Ramos (cell line): ENCODE results near the gene SBSN.

ENCODE experiments used
- in situ Hi-C: fragments of 300-500 bp; cut with MboI; formaldehyde crosslinking; loops from one replicate; pipeline ENCODE4 v1.14.3; 2022; ENCODE audit warnings: low sequenced_read_pairs; ENCODE audit not compliant: unreplicated experiment

Gene SBSN

DNA sequence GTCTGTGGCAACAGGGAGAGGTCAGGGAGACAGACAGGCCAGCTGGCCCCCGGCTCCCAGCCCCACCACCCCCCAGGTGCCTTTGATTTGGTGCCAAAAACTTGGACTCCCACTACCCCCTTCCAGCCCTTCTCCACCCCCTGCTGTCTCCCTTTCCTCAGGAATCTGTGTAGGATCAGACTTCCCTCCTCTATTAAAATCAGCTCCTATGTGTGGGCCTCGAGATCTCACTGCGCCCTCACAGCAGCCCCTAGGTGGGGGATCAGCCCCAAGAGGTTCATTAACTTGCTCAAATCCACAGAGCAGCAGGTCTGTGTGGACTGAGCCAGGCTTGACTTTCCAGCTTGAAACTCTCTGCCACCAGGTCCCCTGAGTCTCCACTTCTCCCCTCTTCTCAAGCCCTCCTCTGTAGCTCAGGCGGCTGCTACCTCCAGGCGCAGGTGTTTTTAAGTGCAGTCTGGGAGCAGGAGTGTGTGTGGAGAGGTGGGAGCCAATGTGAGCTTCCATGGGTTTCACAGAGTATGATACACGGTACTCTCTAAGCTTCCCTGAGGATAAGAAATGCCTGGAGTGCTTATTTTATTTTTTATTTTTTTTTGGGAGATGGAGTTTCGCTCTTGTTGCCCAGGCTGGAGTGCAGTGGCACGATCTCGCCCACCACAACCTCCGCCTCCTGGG, 6.8 kb upstream of the SBSN start:
- in situ Hi-C loops, result no loop called here

DNA sequence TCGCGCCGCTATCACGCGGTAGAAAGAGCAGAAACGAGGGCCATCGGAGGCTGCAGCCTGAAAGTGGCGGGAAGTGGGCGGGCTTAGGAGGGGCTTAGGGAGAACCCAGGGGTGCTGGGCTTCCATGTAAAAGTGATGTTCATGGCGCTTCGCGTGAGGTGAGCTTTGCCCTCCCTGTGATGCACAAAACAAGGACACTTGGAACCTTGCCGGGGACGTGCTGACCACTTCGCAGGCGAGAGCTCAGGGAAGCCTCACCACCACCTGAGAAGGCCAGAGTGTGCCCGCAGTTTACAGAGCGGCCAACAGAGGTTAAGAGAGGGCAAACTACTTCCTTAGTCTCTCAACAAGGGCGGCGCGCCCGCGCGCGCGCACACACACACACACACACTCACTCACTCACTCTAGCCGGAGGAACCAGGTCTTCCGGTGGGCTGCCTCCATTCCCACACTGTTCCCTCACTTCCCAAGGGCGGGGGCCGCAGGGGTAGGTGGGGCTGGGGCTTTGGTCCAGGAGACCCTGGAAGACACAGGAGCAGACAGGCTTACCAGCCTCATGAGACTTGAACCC, 5.8 kb upstream of the SBSN start:
- in situ Hi-C loops, result no loop called here

DNA sequence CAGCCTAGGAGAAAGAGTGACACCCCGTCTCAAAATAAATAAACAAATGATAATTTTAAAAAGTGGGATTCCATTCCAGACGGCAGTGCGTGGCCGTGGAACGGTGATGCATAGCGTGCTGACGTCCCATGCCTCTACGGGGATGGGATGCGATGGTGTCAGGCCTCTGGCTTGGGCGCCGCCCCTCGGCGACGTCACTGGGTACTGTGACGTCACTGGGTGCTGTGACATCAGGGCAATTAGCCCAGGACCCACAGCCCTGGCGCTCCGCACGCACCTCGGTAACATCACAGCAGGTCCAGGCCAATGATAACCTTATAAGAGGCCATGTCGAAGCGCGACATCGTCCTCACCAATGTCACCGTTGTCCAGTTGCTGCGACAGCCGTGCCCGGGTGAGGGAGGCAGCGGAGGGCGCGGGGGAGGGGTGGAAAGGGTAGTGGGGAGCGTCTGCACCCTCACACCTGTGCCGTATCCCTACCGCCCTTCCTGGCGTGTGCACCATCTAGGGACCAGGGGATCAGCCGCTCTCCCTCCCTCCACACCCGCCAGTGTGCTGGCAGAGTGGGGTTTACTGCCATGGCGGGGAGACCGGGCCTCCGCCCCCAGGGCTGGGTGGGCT, 5.2 kb upstream of the SBSN start, which contains the start of gene GAPDHS:
TSS of gene GAPDHS (plus strand) at position 256 of the 621 bp plus-strand sequence. CDS start at position 328, 72 bp downstream.
- in situ Hi-C loops, result no loop called here

DNA sequence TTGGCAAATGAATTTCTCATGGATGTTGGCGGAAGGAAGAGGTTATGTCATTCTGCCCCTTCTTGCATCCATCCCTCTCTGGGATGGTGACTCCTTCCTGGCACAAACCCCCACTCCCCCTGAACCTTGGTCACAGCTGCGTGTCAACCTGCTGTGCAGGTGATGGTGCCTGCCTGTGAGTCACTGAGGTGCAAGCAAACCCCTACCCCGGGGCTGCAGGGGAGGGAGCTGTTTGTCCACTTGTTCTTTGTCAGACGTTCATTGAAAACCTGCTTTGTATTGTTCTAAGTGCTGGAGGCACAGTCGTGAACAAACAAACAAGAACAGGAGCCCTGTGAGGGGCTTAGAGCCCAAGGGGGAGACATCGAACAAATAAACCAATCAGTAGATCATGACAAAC, 3.2 kb upstream of the SBSN start:
- in situ Hi-C loops, result no loop called here

DNA sequence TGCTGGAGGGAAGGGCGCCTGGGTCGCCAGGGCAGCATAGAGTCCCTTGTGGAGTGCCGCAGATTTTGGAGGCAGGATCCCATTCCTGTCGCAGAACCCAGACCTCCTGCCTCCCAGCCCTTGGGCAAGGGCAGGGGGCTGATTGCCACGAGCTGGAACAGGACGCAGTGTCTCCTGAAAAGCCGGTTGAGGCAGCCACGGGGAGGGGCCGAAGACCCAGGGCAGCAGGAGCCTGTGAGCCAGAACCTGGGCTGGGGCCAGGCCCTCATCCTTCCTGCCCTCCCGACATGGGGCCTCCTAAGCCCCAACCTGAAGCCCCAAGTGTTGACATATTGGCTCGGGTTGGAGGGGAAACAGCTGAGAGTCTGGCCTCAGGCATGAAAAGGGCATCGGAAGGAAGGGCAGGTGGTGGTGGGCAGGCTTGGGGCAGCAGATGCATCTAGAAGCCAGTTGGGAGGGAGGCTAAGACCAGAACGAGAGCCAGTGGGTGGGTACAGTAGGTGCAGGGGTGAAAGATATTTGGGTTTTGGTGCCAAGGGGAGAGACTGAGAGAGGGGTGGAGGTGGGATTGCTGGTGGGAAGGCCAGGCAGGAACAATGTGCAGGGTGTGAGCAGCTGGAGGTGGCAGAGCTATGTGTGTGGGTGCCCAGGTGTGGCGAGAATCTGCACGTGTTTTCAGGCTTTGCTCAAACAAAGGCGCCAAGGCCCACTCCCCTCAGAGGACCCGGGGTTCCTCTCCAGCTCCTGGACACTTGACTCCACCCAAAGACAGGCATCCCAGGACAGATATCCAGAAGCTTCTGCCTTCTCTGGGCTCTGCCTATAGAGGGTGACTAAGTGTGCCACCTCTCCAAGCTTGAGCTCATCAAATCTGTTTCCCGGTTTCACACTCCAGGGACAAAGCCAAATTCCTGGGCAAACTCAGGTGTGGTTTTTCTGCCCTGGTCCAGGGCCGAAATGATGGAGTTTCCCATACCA, 1.4 kb upstream of the SBSN start:
- in situ Hi-C loops, result no loop called here

DNA sequence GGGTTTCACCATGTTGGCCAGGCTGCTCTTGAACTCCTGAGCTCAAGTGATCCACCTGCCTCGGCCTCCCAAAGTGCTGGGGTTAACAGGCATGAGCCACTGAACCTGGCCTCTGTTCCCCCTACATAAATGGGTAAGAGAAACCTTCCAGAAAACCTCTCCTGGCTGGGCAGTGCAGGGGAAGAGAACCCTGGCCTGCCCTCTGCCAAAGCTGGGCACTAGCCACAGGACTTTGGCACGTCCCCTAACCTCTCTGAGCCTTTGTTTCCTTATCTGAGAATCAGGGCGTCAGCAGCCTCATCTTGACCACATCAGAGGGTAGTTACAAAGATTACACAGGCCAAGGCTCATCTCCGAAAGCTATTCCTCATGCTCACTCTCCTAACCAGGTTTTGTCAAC, 2.2 kb downstream of the SBSN start:
- in situ Hi-C loops, result no loop called here

DNA sequence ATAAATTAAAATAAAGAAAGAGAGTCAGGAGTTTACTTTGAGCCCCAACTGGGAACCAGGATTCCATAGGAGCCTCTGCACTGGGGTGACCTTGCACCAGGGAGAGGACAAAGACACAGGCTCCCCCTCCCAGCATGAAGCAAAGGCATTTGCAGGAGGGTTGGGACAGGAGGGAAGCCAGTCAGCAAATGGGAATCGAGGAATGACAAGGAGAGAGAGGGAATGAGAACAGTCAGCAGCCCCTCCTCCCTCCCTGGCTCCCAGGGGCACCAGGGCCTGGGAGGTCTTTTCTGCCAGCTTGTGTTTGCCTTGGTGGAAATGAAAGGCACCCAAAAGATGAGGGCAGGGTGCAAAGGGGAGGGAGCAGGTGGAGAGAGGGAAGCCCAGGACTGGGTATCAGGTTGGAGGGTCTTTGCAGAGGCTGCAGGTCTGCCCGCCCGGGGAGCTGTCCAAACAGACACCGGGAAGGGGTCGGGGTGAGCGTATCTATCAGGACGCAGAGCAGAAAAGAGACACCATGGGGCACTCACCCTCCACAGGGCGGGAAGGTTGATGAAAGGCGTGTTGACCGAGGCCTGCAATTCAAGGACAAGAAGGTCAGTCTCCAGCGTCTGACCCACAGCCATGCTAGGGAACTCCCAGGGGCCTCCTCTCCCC, 3.8 kb downstream of the SBSN start:
- in situ Hi-C loops, result no loop called here

DNA sequence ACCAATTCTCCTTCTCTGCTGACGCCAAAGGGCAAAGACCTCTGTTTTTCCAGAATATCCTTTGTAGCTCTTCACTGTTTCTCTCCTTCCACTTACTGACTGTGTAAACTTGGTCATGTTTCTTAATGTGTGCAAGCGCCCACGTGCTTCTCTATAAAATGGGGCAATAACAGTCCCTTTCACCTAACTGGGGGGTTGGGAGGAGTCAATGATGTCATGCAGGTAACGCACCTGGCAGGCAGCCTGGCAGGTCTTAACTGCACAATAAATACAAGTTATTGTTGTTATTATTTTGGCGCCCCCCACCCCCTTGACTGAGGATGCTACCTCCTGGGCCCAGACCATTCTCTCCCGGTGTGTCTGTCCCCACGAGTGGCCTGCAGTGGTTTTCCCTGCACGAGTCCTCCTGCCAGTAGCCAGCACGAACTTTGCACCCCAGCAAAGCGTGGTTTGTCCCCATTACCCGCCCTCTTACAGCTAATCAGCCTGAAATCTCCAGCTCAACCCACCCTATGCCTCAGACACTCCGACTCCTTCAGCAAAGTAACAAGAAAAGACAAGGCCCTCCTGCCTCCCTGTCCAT, 5.3 kb downstream of the SBSN start:
- in situ Hi-C loops, result no loop called here

DNA sequence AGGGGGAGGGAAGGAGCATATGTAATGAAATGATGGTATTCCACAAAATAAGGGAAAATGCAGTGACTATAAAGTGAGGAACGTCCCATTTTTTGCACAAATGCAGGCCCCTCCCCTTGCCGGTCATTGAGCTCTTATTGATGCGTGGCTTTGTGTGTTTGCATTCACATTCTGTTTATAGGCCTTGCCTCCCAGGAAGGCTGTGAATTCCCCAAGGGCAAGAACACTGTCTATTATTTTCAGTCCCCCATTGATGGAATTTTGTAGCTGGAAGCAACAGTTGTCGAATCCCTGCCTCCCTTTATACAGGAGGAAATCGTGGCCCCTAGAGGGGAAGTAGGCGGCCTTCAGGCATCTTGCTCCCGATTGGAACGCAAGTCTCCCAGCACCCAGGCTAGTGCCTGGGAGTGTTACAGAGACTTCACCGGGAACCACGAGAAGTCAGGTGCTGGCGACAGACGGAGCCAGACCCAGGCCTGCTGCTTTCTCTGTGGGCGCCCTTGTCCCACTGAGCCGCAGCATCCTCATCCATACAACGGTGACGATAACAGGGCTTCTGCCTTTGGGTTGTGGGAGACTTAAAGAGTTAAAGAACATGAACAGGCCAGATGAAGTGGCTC, 6.9 kb downstream of the SBSN start:
- in situ Hi-C loops, result no loop called here

DNA sequence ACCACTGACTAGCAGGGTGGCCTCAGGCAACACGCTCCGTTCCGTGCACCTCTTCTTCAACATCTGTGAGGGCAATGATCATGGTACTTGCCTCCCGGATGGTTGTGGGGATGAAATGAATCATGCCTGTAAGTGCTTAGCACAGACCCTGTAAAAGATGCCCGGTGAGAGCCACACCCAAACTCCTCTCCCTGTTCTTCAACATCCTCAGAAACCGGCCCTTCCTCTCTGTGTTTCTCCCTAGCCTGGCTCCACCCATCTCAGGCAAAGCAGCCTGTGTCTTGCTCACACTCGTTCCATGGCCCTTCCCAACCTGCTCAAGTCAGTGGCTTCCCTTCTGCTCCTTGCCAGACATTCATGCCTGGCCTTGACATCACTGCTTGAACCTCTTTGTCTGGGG, 8.8 kb downstream of the SBSN start:
- in situ Hi-C loops, result no loop called here

DNA sequence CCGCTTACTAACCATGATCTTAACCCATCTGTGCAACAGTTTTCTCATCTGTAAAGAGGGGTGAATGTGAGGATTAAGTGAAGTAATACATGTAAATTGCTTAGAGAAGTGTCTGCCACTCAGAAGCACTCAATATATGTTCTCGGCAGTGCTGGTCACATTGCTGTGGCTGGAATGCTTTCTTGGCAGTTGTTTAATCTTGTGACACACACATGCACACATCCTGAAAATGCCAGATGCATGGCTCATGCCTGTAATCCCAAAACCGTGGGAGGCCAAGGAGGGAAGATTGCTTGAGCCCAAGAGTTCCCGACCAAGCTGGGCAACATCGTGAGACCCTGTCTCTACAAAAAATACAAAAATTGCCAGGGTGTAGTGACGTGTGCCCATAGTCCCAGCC, 9.8 kb downstream of the SBSN start:
- in situ Hi-C loops, result no loop called here

DNA sequence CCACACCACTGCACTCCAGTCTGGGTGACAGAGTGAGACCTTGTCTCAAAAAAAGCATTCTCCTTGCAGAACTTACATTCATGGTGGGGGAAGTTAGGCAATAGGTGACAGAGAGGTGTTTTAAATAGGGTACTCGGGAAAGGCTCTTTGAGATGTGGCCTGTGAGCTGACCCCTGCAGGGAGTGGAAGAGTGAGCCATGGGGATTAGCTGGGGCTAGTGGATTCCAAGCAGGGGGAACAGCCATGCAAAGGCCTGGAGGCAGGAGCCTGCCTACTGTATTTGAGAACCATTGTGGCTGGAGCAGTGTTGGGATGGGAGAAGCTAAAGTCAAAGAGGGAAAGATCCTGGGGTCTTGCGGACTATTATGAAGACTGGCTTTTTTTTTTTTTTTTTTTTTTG, 10.8 kb downstream of the SBSN start:
- in situ Hi-C loops, result no loop called here

DNA sequence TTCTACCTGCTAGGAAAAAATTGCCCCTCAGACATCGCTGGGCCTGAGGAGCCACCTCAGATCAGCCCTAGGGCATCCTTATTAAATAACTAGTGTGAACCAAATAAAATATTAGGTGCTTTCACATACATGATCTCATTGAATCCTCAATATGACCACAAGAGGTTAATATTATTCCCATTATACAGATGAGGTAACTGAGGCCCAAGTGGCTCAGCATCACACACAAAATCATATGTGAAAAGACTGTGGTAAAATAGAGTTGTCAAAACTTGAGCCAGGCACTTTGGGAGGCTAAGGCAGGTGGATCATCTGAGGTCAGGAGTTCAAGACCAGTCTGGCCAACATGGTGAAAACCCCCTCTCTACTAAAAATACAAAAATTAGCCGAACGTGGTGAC, 11.8 kb downstream of the SBSN start:
- in situ Hi-C loops, result no loop called here

DNA sequence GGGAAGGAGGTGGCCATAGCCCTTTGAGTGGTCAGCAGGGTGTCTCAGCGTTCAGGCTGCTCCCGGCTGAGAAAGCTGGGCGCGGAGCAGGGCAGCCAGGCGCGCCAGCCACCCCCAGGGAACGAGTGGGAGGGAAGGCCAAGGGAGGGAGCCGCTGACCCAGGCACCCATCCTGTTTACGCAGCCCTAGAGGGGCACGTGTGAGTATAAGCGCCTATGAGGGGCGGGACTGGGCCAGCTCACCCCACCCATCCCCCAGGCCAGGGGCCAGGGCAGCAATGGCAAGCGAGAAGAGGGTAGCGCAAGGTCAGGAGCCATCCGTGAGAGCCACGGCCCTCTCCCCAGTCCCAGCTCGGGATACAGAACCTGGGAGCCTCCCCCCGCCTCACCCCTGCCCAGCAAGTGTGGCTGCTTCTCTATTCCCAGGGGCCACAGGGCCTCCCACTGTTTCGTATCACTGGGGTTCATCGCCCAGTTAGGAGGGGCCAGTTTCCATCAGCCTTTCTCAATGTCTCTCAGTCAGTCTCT, 13.8 kb downstream of the SBSN start:
- in situ Hi-C loops, result no loop called here

DNA sequence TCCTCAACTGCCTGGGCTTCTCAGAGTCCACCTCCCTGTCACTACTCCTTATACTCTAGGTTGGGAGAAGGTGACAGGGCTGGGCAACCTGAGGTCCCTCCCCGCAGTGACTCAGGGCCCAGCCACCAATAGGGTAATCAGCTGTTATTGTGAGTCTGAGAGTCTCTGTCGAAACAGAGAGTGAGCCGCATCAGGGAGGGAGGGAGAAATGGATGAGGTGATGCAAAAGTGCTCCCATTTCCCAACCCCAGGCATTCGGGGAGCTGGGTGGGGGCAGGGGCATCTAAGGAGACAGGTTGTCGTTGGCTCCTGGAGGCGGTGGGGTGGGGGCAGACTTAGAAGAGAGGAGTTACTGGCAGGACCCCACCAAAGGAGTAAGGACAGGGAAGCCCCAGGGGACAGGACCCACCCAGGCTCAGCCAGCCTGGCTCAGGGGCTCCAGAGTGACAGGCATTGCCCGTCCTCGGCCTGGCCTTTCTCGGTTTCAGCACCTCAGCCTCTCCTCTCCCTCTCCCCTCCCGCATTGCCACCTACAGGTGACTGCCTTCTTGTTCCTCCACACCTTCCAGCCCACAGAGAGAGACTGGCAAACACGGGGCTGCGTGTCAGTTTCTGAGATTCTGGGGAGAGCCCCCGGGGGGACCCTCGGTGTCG, 14.4 kb downstream of the SBSN start, which contains the start of gene DMKN:
TSS of gene DMKN (minus strand) at position 22 of the 654 bp plus-strand sequence. CDS start 174 bp downstream, outside the sequence.
- in situ Hi-C loops, result no loop called here

DNA sequence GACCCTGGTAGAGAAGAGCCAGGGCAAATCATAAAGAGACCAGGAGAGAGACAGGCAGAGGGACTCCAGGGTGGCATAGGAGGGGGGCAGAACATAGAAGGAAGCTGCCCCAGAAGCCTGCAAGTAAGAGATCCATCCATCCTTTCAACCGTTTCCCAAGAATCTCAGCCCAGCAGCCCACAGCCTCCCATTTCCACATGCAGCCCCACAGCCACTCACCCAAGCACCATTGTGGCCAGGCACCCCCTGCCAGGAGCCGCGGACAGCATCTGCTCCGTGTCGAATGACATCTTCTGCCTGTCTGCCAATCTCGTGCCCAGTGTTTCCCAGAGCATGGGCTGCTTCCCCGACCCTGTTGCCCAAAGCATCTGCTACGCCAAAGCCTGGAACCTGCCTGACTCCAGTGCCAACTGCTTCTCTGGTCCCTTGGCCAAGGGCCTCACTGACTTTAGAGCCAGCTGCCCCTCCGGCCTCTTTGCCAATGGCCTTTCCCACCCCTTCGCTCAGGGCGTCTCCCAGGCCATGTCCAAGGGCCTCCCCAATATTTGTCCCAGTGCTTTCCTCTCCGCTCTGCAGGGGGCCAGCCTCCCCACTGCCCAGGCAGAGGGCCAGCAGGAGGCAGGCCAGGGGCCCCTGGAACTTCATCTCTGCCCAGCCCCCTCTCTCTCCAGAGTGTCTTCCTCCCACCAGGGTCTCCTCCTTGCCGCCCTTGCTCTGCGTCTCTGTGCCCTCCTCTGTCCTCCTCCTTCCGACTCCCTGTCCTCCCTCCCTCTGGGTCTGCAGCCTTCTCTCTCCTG, 15.1 kb downstream of the SBSN start:
- in situ Hi-C loops, result no loop called here

DNA sequence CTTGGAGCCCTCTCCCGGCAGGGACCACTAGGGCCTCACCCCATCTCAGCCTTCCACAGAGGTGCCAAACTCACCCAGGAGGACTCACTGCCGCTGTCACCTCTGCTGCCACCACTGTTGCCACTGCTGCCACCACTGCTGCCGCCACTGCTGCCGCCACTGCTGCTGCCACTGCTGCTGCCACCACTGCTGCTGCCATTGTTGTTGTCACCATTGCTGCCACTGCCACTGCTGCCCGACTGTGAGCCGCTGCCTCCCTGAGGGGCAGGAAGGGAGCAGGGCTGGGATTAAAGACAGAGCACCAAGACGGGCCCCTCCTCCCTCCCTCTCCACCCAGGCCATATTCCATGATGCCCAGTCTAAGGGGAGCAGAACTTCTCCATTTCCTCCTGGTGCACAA, 16.8 kb downstream of the SBSN start:
- in situ Hi-C loops, result no loop called here

DNA sequence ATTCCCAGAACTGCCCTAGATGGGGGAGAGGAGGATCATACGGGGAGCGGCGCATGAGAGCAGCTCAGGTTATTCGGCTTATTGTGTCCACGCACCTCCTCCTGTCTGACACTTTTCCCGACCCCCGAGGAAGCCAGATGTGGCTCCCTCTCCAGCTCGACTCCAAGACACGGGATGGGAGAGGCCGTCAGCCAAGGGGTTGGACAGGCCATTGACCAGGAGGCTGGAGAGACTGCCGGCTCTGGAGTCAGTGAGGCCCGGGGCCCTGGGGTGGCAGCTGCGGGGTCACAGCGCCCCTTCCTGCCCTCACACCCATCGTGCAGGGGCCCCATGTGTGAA, 17.5 kb downstream of the SBSN start:
- in situ Hi-C loops, result no loop called here
